ENCODE data around the gene TCP1. TPM values are rescaled to one million over a fixed set of nuclear protein-coding genes. Genes with fewer than 3 reads are reported as not detected.
A peak's percentile ranks its signal among the peaks of the same experiment; 100 is the strongest.

Gene TCP1
- total RNA-seq (156 and 166 TPM in 2 replicates), polyA plus RNA-seq (130 and 133 TPM in 2 replicates)

- H2AFZ ChIP-seq = peak within 1 kb of the TSS; percentile 45
- peak within 1 kb of the TSS; percentile 83 for H3K27ac ChIP-seq
- 2% methylated on average over 60 of the region's 64 CpGs for WGBS (ENCODE audit: low lambda C conversion rate, missing lambda C conversion rate)
- peaks cover 32% of the 10 kb centered on the region for H3K4me1 ChIP-seq (ENCODE audit: insufficient read depth)
- H3K4me3 ChIP-seq = peak within 1 kb of the TSS; percentile 53
- H3K9me3 ChIP-seq (ENCODE audit: low read depth) = no peaks in the 10 kb centered on the region
- no peaks in the 10 kb centered on the region for H3K27me3 ChIP-seq
- H3K79me2 ChIP-seq = peaks cover 87% of the 10 kb centered on the region
- peaks cover 19% of the 10 kb centered on the region for H4K20me1 ChIP-seq (ENCODE audit: insufficient read depth, poor library complexity, severe bottlenecking)
- H3K9me2 ChIP-seq (replicated peaks; ENCODE audit: insufficient read depth) = no peaks in the 10 kb centered on the region
- H3K4me2 ChIP-seq = peak within 1 kb of the TSS; percentile 92
- no peak for TF ChIP-seq CTCF (IDR thresholded peaks at IDR 0.05; ENCODE audit: poor library complexity)
- no peak for TF ChIP-seq EZH2phosphoT487 (IDR thresholded peaks at IDR 0.05; ENCODE audit: low read depth, severe bottlenecking, unreplicated experiment)
- TF ChIP-seq EZH2 (IDR thresholded peaks at IDR 0.05; ENCODE audit: borderline replicate concordance) = no peak
- DNase-seq (ENCODE audit: low spot score) = peak; percentile 100
- H3K36me3 ChIP-seq (replicated peaks; ENCODE audit: insufficient read depth, low read depth) = no peaks in the 10 kb centered on the region
Observed at GRCh38 chr6:159789377-159790148, at the start of gene TCP1. TCP1 (minus strand) TSS chr6:159789602; CDS start chr6:159789468, 134 bp downstream.

- no peaks in the 10 kb centered on the region for H3K4me1 ChIP-seq (ENCODE audit: insufficient read depth)
- no peaks in the 10 kb centered on the region for H3K9me3 ChIP-seq (ENCODE audit: low read depth)
- no peaks in the 10 kb centered on the region for H4K20me1 ChIP-seq (ENCODE audit: insufficient read depth, poor library complexity, severe bottlenecking)
- 85% methylated on average over 7 of the region's 7 CpGs for WGBS (ENCODE audit: low lambda C conversion rate, missing lambda C conversion rate)
- H3K9me2 ChIP-seq (replicated peaks; ENCODE audit: insufficient read depth) = no peaks in the 10 kb centered on the region
- no peak overlapping the region for H3K4me2 ChIP-seq
- H2AFZ ChIP-seq = no peak overlapping the region
- no peak for DNase-seq (ENCODE audit: low spot score)
- H3K27ac ChIP-seq = no peak overlapping the region
- H3K79me2 ChIP-seq = no peaks in the 10 kb centered on the region
- no peak overlapping the region for H3K4me3 ChIP-seq
- no peak for TF ChIP-seq EZH2 (IDR thresholded peaks at IDR 0.05; ENCODE audit: borderline replicate concordance)
- TF ChIP-seq CTCF (IDR thresholded peaks at IDR 0.05; ENCODE audit: poor library complexity) = no peak
- TF ChIP-seq EZH2phosphoT487 (IDR thresholded peaks at IDR 0.05; ENCODE audit: low read depth, severe bottlenecking, unreplicated experiment) = no peak
- no peaks in the 10 kb centered on the region for H3K27me3 ChIP-seq
- no peaks in the 10 kb centered on the region for H3K36me3 ChIP-seq (replicated peaks; ENCODE audit: insufficient read depth, low read depth)
Observed at GRCh38 chr6:159838020-159838744, 48.8 kb upstream of the TCP1 start.

GRCh38 chr6:159837511-159837910 is 48.1 kb upstream of the TCP1 start:
- Histone ChIP-seq H2AFZ (no peak overlapping the region), H3K4me3 (no peak overlapping the region), H3K9me2 (replicated peaks; ENCODE audit: insufficient read depth) (no peaks in the 10 kb centered on the region), H3K4me1 (ENCODE audit: insufficient read depth) (no peaks in the 10 kb centered on the region), H3K79me2 (no peaks in the 10 kb centered on the region), H3K4me2 (no peak overlapping the region), H3K27me3 (no peaks in the 10 kb centered on the region), H3K9me3 (ENCODE audit: low read depth) (no peaks in the 10 kb centered on the region), H3K36me3 (replicated peaks; ENCODE audit: insufficient read depth, low read depth) (no peaks in the 10 kb centered on the region), H4K20me1 (ENCODE audit: insufficient read depth, poor library complexity, severe bottlenecking) (no peaks in the 10 kb centered on the region), H3K27ac (no peak overlapping the region)
- no peak for DNase-seq (ENCODE audit: low spot score)
- whole genome bisulfite sequencing (ENCODE audit: low lambda C conversion rate, missing lambda C conversion rate) = 89% methylated on average over 8 of the region's 8 CpGs
- TF ChIP-seq EZH2phosphoT487 (IDR thresholded peaks at IDR 0.05; ENCODE audit: low read depth, severe bottlenecking, unreplicated experiment) (no peak), EZH2 (IDR thresholded peaks at IDR 0.05; ENCODE audit: borderline replicate concordance) (no peak), CTCF (IDR thresholded peaks at IDR 0.05; ENCODE audit: poor library complexity) (no peak)

Data from hepatocyte (in vitro differentiated cells).